Fibroblast of skin of abdomen (primary cell): Measurements from ENCODE around the gene POMGNT2.

ENCODE experiments used
- DNase-seq: peaks from one replicate; pipeline ENCODE4 v3.0.0-alpha.2; 2013

POMGNT2 gene

GRCh38 chr3:43043071-43043766 lies 62.7 kb downstream of the POMGNT2 start:
- DNase-seq, result no peak

DNA sequence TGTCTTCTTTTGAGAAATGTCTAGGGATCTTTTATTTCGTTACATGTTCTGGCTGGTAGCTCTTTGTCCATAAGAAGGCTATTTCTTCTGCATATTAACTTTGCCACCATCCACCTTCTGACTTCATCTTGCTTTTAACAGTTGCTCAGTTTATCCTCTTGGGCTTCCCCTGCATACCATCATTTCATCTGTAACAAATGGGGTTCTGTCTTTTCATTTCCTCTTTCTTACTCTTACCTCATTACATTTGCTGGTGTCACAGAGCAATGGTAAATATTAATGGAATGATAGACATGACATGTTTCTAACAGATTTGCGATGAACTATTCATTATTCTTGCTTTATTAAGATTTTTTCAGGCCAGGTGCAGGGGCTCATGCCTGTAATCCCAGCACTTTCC lies 64.4 kb downstream of the POMGNT2 start:
- no peak for DNase-seq

DNA sequence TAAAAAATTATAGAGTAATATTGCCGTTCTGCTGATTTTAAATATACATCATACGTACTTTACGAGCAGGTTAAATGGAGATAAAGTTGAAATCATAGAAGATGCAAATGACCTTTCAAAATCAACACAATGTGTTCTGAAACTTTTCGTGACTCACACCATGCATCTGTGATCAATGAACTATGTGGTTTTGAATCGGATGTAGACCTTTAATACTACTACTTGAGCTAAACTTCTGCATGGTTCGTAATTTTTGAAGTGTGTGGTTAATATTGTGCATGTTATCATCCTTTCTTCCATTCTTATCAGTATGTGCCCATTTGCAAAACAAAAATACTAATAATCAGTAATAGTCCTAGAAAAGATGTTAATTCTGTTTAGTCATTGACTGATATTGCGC lies 67.9 kb downstream of the POMGNT2 start:
- DNase-seq, result no peak

DNA sequence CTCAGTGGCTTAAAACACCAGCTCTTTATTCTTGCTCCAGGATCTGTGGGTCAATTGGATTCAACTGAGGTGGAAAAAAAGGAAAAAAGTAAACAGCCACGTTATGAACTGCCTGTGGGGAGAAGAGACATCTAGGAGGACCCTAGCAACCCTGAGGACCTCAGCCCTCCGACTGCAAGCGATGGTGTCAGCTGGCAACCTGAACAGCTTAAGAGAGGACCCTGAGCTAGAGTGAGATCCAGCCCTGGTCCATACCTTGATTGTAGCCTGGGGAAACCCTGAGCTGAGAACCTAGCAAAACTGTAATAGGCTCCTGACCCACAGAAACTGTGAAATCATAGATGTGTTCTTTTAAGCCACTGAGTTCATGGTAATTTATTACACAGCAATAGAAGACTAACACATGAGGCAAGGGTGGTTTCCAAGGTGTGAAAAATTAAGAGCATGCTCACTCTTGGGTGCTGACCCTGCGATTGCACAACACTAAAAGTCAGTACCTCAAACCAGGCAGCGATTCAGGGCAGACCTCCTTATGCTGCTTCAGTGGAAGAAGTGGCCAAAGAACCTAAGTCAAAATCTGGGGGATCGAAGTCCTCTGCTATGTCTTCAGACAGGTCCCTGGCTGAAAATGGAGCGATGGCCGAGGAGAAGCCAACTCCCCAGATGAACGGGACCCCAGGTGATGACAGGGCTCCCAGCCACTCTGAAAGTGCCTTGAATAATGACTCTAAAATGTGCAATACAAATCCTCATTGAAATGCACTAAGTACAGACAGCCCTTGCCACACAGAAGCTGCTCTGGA lies 69.1 kb downstream of the POMGNT2 start:
- no peak for DNase-seq

DNA sequence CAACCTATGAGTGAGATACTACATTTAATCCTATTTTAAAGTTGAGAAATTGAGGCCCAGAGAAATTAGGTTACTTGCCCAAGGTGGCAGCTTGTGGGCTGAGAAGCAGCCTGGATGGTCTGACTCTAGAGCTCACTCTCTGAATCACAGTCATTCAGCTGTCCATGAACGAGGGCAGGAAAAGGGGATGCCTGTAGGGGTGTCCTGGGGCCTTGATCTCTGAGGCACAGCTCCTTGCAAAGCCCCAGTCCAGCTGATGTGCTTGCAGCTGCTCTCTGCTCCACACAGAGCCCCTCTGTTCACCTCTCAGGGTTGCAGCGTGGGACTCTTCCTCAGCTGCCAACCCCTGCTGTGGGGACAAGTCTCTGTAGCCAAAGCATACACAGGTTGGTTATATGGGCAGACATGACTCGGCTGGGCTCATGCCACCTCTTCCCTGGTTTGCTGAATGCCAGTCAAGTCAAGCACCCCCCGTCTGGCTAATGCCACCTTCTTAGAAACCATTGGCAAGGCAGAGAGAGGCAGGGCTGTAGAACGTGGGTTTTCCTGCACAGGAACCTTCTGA lies 70.0 kb downstream of the POMGNT2 start:
- DNase-seq, result no peak

DNA sequence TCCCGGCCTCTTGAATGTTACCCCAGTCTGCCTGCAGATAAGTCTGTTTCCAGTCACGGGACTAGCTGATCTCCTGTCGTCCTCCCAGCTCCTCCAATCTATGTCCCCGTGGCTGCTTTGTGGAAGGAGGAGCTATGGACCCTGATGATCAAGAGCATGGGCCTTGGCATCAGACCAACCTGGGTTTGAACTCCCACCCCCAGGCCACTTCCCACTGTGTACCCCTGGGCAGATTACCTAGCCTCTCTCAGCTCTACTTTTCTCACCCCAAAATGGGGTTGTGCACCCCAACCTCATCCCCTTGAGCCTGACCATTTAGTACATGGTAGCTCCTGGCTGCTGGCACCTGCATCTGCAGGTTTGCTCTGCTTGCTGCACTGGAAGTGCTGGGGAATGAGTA lies 71.0 kb downstream of the POMGNT2 start:
- no peak for DNase-seq

- DNase-seq, result no peak
Observed at GRCh38 chr3:43034200-43034599, 71.7 kb downstream of the POMGNT2 start.

- DNase-seq, result no peak
Observed at GRCh38 chr3:43032646-43033628, 72.9 kb downstream of the POMGNT2 start.

DNA sequence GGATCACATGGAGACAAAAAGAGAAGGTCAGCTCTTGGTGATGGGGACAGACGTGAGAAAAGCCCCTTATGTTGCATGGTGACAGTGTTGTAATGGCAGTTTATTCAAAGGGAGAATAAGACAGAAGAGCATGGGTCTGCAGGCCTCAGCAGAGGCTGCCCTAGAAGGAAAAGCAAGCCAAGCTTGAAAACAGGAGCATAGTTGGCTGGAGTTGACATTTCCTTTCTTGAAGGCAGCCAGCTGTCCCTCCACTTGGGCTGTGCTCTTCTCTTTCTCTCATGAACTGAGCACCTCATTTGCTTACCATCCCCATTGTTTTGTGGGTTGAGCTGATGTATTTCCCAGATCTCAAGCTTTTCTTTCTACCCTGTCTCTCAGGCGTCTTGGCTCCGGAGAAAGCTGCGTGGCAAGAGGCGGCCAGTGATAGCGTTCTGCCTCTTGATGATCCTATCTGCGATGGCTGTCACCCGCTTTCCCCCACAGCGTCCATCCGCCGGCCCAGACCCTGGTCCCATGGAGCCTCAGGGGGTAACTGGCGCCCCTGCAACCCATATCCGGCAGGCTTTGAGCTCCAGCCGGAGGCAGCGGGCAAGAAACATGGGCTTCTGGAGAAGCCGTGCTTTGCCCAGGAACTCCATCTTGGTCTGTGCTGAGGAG lies 73.9 kb downstream of the POMGNT2 start:
- DNase-seq, result no peak

DNA sequence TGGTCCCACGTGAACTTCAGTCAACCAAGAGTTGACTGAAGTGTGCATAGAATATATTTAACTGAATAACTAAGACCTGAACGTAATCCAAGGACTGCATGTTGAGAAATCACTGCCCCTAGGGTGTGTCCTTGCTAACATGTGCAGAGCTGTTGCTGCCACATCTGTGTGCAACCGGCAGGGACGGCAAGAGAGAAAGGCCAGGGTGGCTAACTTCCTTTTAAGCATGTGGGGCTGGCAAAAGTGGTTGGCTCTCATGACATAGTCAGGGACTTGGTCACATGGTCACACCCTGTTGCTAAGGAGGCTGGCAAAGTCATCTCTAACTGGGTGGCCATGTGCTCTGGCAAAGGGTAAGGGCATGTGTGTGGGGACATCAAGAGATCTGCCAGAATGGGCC lies 74.4 kb downstream of the POMGNT2 start:
- DNase-seq, result no peak

GRCh38 chr3:43030162-43030935 lies 75.5 kb downstream of the POMGNT2 start:
- DNase-seq, result no peak
